ENCODE measurements around the gene MYO5A.

- TF ChIP-seq EP300 (IDR thresholded peaks at IDR 0.05) (no peak), CTCF (IDR thresholded peaks at IDR 0.05) (no peak)
Measured at GRCh38 chr15:52481915-52482314, 46.8 kb downstream of the MYO5A start.
